H1 (cell line): ENCODE results near the gene DNASE2B. TPM values are rescaled to one million over a fixed set of nuclear protein-coding genes. Genes with fewer than 3 reads are reported as not detected.

Experiments used
- CTCF ChIA-PET: fragments of 300-600 bp; sonication (Branson Sonifier 250); formaldehyde crosslinking; loops from one replicate; lab custom pipeline; 2021; ENCODE audit not compliant: partially characterized antibody; lab: Charles Lee
- POLR2A ChIA-PET: fragments of 300-600 bp; sonication (Branson Sonifier 250); formaldehyde crosslinking; loops from one replicate; lab custom pipeline; 2021; ENCODE audit warnings: inconsistent platforms; ENCODE audit not compliant: partially characterized antibody; lab: Charles Lee
- DNase-seq, 2 experiments: peaks; one replicate each; pipeline versions ENCODE4 v3.0.0 to v3.0.0-alpha.2; 2010 to 2022; ENCODE audit warnings: low spot score in 2 of 2, low read depth in 1 of 2, mixed read lengths in 1 of 2
- FAIRE-seq: peaks from 2 replicates; lab custom pipeline; 2011; peaks lifted over from hg19 to GRCh38; lab: Jason Lieb, UNC
- H2AFZ ChIP-seq: 2 replicates; pipeline ENCODE4 v1.8.1; 2012; ENCODE audit warnings: low read length, inconsistent platforms
- H2AK5ac ChIP-seq: 2 replicates; pipeline ENCODE4 v1.6.1; 2013; ENCODE audit warnings: low read depth, low read length
- H2BK120ac ChIP-seq: replicated peaks from 2 replicates; pipeline ENCODE3; 2013; ENCODE audit warnings: low read depth, low read length, inconsistent platforms
- H2BK12ac ChIP-seq: 2 replicates; pipeline ENCODE4 v1.6.1; 2013; ENCODE audit warnings: low read depth, low read length
- H2BK15ac ChIP-seq: 2 replicates; pipeline ENCODE4 v1.6.1; 2013; ENCODE audit warnings: low read length
- H2BK20ac ChIP-seq: 2 replicates; pipeline ENCODE4 v1.6.1; 2013; ENCODE audit warnings: low read length
- H2BK5ac ChIP-seq: 2 replicates; pipeline ENCODE4 v1.6.1; 2013; ENCODE audit warnings: low read depth, low read length
- H3K14ac ChIP-seq: 2 replicates; pipeline ENCODE4 v1.6.1; 2013; ENCODE audit warnings: inconsistent platforms; ENCODE audit not compliant: insufficient read length
- H3K18ac ChIP-seq: 2 replicates; pipeline ENCODE4 v1.6.1; 2013; ENCODE audit warnings: low read length; ENCODE audit errors: extremely low read depth
- H3K23ac ChIP-seq: 2 replicates; pipeline ENCODE4 v1.6.1; 2013; ENCODE audit warnings: inconsistent platforms; ENCODE audit not compliant: insufficient read length
- H3K23me2 ChIP-seq: 2 replicates; pipeline ENCODE4 v1.6.1; 2013; ENCODE audit warnings: low read depth, low read length
- H3K27ac ChIP-seq: 2 replicates; pipeline ENCODE4 v1.6.1; 2011; ENCODE audit warnings: low read depth, low read length, inconsistent platforms
- H3K27me3 ChIP-seq, 4 experiments: replicated peaks in 1 of 4; 1 replicate in 1 of 4; 2 replicates in 3 of 4; pipeline versions ENCODE4 v1.6.1 to v1.8.1; 2011 to 2013; ENCODE audit warnings: low read length in 3 of 4, mild to moderate bottlenecking in 3 of 4, inconsistent platforms in 2 of 4, mixed read lengths in 2 of 4, moderate library complexity in 1 of 4; ENCODE audit not compliant: control insufficient read depth in 3 of 4, insufficient read depth in 3 of 4; ENCODE audit errors: extremely low read depth in 1 of 4
- H3K36me3 ChIP-seq, 4 experiments: 2 replicates each; pipeline versions ENCODE4 v1.6.1 to v1.8.1; 2011 to 2013; ENCODE audit warnings: mild to moderate bottlenecking in 4 of 4, low read length in 3 of 4, moderate library complexity in 2 of 4, control low read depth in 1 of 4, inconsistent platforms in 1 of 4; ENCODE audit not compliant: insufficient read depth in 4 of 4, control insufficient read depth in 2 of 4
- H3K4ac ChIP-seq: replicated peaks from 2 replicates; pipeline ENCODE3; 2013; ENCODE audit warnings: low read length, low read depth, mixed read lengths, inconsistent platforms; ENCODE audit not compliant: insufficient read length
- H3K4me1 ChIP-seq, 4 experiments: replicated peaks in 1 of 4; 1 replicate in 1 of 4; 2 replicates in 3 of 4; pipeline versions ENCODE4 v1.6.1 to v1.8.1; 2011 to 2013; ENCODE audit warnings: low read length in 3 of 4, inconsistent platforms in 2 of 4, mixed read lengths in 1 of 4; ENCODE audit not compliant: insufficient read depth in 4 of 4, control insufficient read depth in 3 of 4
- H3K4me2 ChIP-seq, 2 experiments: 2 replicates each; pipeline versions ENCODE4 v1.6.1 to v1.8.1; 2011 to 2013; ENCODE audit warnings: low read depth in 2 of 2, low read length in 2 of 2, control low read depth in 1 of 2, inconsistent platforms in 1 of 2, mild to moderate bottlenecking in 1 of 2; ENCODE audit not compliant: insufficient read depth in 1 of 2
- H3K4me3 ChIP-seq, 4 experiments: fragments of 200-600, 300-600 bp in 1 of 4; sonication (generic), shearing (Covaris generic), sonication (Bioruptor Twin) in 1 of 4; 2 replicates each; pipeline versions ENCODE4 v1.5.1 to v1.8.1; 2011 to 2016; ENCODE audit warnings: low read length in 4 of 4, low read depth in 3 of 4, control low read depth in 2 of 4, inconsistent platforms in 2 of 4, mild to moderate bottlenecking in 2 of 4, mixed read lengths in 1 of 4, moderate library complexity in 1 of 4; ENCODE audit not compliant: insufficient read depth in 2 of 4; ENCODE audit errors: extremely low read depth in 1 of 4
- H3K56ac ChIP-seq: replicated peaks from 2 replicates; pipeline ENCODE3; 2013; ENCODE audit warnings: low read depth, mild to moderate bottlenecking, mixed read lengths, low read length, inconsistent platforms; ENCODE audit not compliant: insufficient read length
- H3K79me1 ChIP-seq: 2 replicates; pipeline ENCODE4 v1.6.1; 2013; ENCODE audit warnings: low read depth, low read length, control low read depth
- H3K79me2 ChIP-seq, 2 experiments: 2 replicates each; pipeline versions ENCODE4 v1.6.1 to v1.8.1; 2012 to 2013; ENCODE audit warnings: low read length in 2 of 2, mild to moderate bottlenecking in 2 of 2, inconsistent platforms in 1 of 2; ENCODE audit not compliant: insufficient read depth in 2 of 2, control insufficient read depth in 1 of 2
- H3K9ac ChIP-seq, 4 experiments: replicated peaks in 1 of 4; 1 replicate in 1 of 4; 2 replicates in 3 of 4; pipeline versions ENCODE4 v1.6.1 to v1.8.1; 2011 to 2013; ENCODE audit warnings: low read depth in 3 of 4, low read length in 3 of 4, control low read depth in 2 of 4, mild to moderate bottlenecking in 2 of 4, moderate library complexity in 2 of 4, inconsistent platforms in 1 of 4; ENCODE audit errors: extremely low read depth in 1 of 4
- H3K9me3 ChIP-seq, 2 experiments: 2 replicates each; pipeline versions ENCODE4 v1.6.1 to v1.8.1; 2012 to 2013; ENCODE audit warnings: mild to moderate bottlenecking in 2 of 2, moderate library complexity in 2 of 2, control low read depth in 1 of 2, inconsistent platforms in 1 of 2, low read depth in 1 of 2, low read length in 1 of 2, mixed read lengths in 1 of 2; ENCODE audit not compliant: insufficient read depth in 2 of 2
- H4K20me1 ChIP-seq, 2 experiments: replicated peaks in 1 of 2; 2 replicates each; pipeline versions ENCODE3 to v1.8.1; 2011 to 2013; ENCODE audit warnings: inconsistent platforms in 2 of 2, low read length in 2 of 2, mild to moderate bottlenecking in 1 of 2; ENCODE audit not compliant: insufficient read depth in 2 of 2, control insufficient read depth in 1 of 2
- H4K5ac ChIP-seq: 2 replicates; pipeline ENCODE4 v1.6.1; 2013; ENCODE audit warnings: low read length, low read depth, mixed read lengths, inconsistent platforms; ENCODE audit not compliant: insufficient read length
- H4K8ac ChIP-seq: 2 replicates; pipeline ENCODE4 v1.8.0; 2013; ENCODE audit warnings: mild to moderate bottlenecking, moderate library complexity, low read length, inconsistent platforms; ENCODE audit not compliant: insufficient read depth; ENCODE audit errors: extremely low read depth
- H4K91ac ChIP-seq: replicated peaks from 2 replicates; pipeline ENCODE3; 2013; ENCODE audit warnings: low read length, mixed read lengths, inconsistent platforms; ENCODE audit not compliant: insufficient read length
- BACH1 ChIP-seq: IDR thresholded peaks from 2 replicates; pipeline ENCODE4 v1.6.1; 2012; ENCODE audit warnings: low read length, improper control_type of control experiment
- CHD1 ChIP-seq: IDR thresholded peaks from 2 replicates; pipeline ENCODE4 v1.6.1; 2012; ENCODE audit warnings: low read depth, low read length, improper control_type of control experiment
- KDM1A ChIP-seq: fragments of 200-600, 300-600 bp; sonication (generic); IDR thresholded peaks from 2 replicates; pipeline ENCODE4 v1.7.1; 2016; ENCODE audit warnings: mild to moderate bottlenecking, low read length, borderline replicate concordance
- RNF2 ChIP-seq: fragments of 200-900, 300-1000 bp; sonication (generic); IDR thresholded peaks from 2 replicates; pipeline ENCODE4 v1.7.1; 2016; ENCODE audit warnings: borderline replicate concordance, low read depth, mild to moderate bottlenecking, antibody characterized with exemption, low read length; ENCODE audit not compliant: poor library complexity, severe bottlenecking; ENCODE audit errors: missing control alignments
- SIRT6 ChIP-seq: IDR thresholded peaks from one replicate; pipeline ENCODE4 v1.7.1; 2012; ENCODE audit warnings: low read length, inconsistent platforms
- SIX5 ChIP-seq: IDR thresholded peaks from 2 replicates; pipeline ENCODE4 v1.6.1; 2011; ENCODE audit warnings: mild to moderate bottlenecking, low read depth, low read length
- SP2 ChIP-seq: IDR thresholded peaks from 2 replicates; pipeline ENCODE4 v1.6.1; 2012; ENCODE audit warnings: mild to moderate bottlenecking, low read length, inconsistent platforms
- WGBS, 2 experiments: shearing (Covaris generic) in 1 of 2; methylation state at CpG; one replicate each; pipeline versions ENCODE4 v1.1.6 to v1.1.7; 2013 to 2015; ENCODE audit warnings: low lambda C conversion rate in 2 of 2, mixed read lengths in 2 of 2, inconsistent platforms in 1 of 2, low coverage in 1 of 2, missing lambda C conversion rate in 1 of 2; ENCODE audit not compliant: insufficient replicate concordance in 2 of 2, insufficient coverage in 1 of 2, insufficient read length in 1 of 2; ENCODE audit errors: extremely low coverage in 1 of 2, missing lambda C conversion rate in 1 of 2; 5-methylcytosine and 5-hydroxymethylcytosine counted together
- polyA plus RNA-seq, 7 experiments: library from polyadenylated mRNA; depleted of rRNA in 3 of 7; stranded (reverse) in 5 of 7; unstranded in 2 of 7; fragments of >200 nt in 5 of 7; fragments of 200-250 nt in 2 of 7; gene quantifications; 1 replicate in 5 of 7; 2 replicates in 1 of 7; 4 replicates in 1 of 7; pipeline versions ENCODE4 v1.2.1 to v1.2.3, GENCODE V29; 2011 to 2013; ENCODE audit warnings: missing spikeins in 2 of 7, mixed read lengths in 2 of 7
- total RNA-seq: library from RNA; stranded (reverse); fragmentation: NEBNext Ultra II Directional; extraction: Animal tissue kit (Norgen Biotek cat#: 25700); gene quantifications from 2 replicates; pipeline ENCODE4 v1.2.1, GENCODE V29; 2021
- TF ChIP-seq, protein P1 (sequence below), 3 experiments: IDR thresholded peaks; 1 replicate in 2 of 3; 2 replicates in 1 of 3; pipeline versions ENCODE4 v1.5.1 to v1.6.1; 2011; ENCODE audit warnings: low read length in 3 of 3, mild to moderate bottlenecking in 3 of 3, inconsistent platforms in 2 of 3, low read depth in 1 of 3, moderate library complexity in 1 of 3; ENCODE audit not compliant: insufficient read depth in 1 of 3; ENCODE audit errors: control extremely low read depth in 1 of 3
- TF ChIP-seq, protein P2 (sequence below): IDR thresholded peaks from 2 replicates; pipeline ENCODE4 v1.6.1; 2012; ENCODE audit warnings: low read length, inconsistent platforms
- TF ChIP-seq, protein P3 (sequence below): IDR thresholded peaks from 2 replicates; pipeline ENCODE4 v1.6.1; 2012; ENCODE audit warnings: inconsistent platforms

The DNASE2B gene
- total and polyA plus RNA-seq, 2 of the 8 experiments (the other 6 are each of a cell fraction or from before 2014, with no cell fraction given), result not detected

DNA sequence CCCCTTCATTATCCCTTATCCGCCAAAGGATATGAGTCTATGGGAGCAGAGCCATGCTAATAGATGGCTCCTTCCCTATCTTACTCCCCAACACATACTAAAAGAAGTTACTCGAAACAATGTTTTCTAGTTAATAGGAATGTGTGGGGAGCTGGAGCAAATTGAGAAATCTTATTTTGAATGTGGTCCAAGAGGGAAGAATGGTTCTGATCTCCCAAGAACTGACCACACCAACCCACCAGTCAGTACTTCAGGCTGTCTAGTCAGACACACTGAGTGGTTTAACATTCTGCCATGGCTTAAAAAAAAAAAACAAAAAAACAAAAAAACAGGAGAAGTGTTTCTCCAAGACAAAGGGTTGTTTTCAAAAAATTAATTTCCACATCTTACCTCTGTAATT is 31.5 kb upstream of the DNASE2B start:
- Histone ChIP-seq H2BK12ac (no peak overlapping the region), H3K4me1 (no peaks in the 10 kb centered on the region), H3K4me2 (no peak overlapping the region), H3K27ac (no peak overlapping the region), H4K91ac (no peak overlapping the region), H2BK120ac (no peak overlapping the region), H3K79me1 (no peaks in the 10 kb centered on the region), H3K4ac (no peak overlapping the region), H3K79me2 (no peaks in the 10 kb centered on the region), H3K27me3 (no peaks in the 10 kb centered on the region), H2BK15ac (no peak overlapping the region), H3K9me3 (no peaks in the 10 kb centered on the region), H3K23ac (no peak overlapping the region), H3K4me3 (no peak overlapping the region), H3K36me3 (no peaks in the 10 kb centered on the region), H4K20me1 (no peaks in the 10 kb centered on the region), H3K14ac (no peak overlapping the region), H3K18ac (no peak overlapping the region), H2BK20ac (no peak overlapping the region), H3K23me2 (no peaks in the 10 kb centered on the region; the same call in 1 of the 2 replicates), H3K56ac (no peak overlapping the region), H2AK5ac (no peak overlapping the region), H2AFZ (no peak overlapping the region), H4K8ac (no peak overlapping the region), H3K9ac (no peak overlapping the region), H2BK5ac (no peak overlapping the region), H4K5ac (no peak overlapping the region)
- CTCF ChIA-PET, result interaction anchor here (1.3 kb wide), 1 partner anchor 11 kb away, joined by 3 read pairs; no protein-coding TSS in a partner anchor
- WGBS, 2 experiments, result 89% methylated on average over 2 of the region's 2 CpGs; no CpG with 5 or more reads in 1 of the 2 experiments
- DNase-seq (no peak), FAIRE-seq (no peak)
- POLR2A ChIA-PET, result no interaction called here
- TF ChIP-seq SIX5, result no peak
- TF ChIP-seq, protein P1, sequence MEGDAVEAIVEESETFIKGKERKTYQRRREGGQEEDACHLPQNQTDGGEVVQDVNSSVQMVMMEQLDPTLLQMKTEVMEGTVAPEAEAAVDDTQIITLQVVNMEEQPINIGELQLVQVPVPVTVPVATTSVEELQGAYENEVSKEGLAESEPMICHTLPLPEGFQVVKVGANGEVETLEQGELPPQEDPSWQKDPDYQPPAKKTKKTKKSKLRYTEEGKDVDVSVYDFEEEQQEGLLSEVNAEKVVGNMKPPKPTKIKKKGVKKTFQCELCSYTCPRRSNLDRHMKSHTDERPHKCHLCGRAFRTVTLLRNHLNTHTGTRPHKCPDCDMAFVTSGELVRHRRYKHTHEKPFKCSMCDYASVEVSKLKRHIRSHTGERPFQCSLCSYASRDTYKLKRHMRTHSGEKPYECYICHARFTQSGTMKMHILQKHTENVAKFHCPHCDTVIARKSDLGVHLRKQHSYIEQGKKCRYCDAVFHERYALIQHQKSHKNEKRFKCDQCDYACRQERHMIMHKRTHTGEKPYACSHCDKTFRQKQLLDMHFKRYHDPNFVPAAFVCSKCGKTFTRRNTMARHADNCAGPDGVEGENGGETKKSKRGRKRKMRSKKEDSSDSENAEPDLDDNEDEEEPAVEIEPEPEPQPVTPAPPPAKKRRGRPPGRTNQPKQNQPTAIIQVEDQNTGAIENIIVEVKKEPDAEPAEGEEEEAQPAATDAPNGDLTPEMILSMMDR (IDR thresholded peaks at IDR 0.05; ENCODE audit: control extremely low read depth in 1 of 3, insufficient read depth in 1 of 3, low read depth in 1 of 3, low read length in 3 of 3), result no peak
- TF ChIP-seq KDM1A, result no peak
- no peak for TF ChIP-seq SIRT6
- TF ChIP-seq SP2, result no peak
- TF ChIP-seq, protein P2, sequence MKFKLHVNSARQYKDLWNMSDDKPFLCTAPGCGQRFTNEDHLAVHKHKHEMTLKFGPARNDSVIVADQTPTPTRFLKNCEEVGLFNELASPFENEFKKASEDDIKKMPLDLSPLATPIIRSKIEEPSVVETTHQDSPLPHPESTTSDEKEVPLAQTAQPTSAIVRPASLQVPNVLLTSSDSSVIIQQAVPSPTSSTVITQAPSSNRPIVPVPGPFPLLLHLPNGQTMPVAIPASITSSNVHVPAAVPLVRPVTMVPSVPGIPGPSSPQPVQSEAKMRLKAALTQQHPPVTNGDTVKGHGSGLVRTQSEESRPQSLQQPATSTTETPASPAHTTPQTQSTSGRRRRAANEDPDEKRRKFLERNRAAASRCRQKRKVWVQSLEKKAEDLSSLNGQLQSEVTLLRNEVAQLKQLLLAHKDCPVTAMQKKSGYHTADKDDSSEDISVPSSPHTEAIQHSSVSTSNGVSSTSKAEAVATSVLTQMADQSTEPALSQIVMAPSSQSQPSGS, result no peak
- TF ChIP-seq CHD1, result no peak
- no peak for TF ChIP-seq RNF2
- TF ChIP-seq BACH1, result no peak
- TF ChIP-seq, protein P3, sequence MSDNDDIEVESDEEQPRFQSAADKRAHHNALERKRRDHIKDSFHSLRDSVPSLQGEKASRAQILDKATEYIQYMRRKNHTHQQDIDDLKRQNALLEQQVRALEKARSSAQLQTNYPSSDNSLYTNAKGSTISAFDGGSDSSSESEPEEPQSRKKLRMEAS, result no peak
